HG03103 (cell line): ENCODE measurements around the gene MLXIP.

Experiments
- ATAC-seq: cut with Tn5 transposase; IDR thresholded peaks from one replicate; pipeline ENCODE4 v1.9.1; 2021; ENCODE audit warnings: low read depth; ENCODE audit not compliant: unreplicated experiment

Gene MLXIP

DNA sequence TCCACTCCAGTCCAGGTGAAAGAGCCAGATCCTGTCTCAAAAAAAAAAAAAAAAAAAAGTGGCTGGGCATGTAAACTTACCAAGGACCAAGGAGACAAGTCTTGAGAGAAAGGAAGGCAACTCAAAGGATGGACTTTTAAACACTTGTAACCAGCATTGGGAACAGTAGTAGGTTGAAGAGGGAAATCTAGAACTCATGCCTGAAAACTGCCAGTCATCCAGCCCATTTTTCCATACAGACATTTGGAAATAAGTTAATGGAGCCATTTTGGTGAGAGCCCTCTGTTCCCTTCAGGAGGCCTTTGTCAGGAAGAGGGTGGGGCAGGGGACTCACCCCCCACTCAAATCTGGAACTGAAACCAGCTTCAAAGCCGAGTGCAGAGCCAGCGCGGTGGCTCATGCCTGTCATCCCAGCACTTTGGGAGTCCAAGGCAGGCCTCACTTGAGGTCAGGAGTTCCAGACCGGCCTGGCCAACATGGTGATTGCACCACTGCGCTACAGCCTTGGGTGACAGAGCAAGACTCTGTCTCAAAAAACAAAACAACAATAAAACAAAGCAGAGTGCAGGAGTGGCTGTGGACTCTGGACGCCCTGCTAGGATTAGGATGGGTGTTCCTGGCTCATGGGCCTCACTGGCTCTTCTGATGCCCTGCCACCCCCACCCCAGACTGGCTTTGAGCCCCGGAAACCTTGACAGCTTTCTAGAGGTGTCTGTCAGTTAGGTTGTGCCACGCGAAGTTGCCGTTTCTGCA lies 1.6 kb upstream of the MLXIP start:
- no peak for ATAC-seq

GRCh38 chr12:122079033-122079531 lies 526 bp downstream of the MLXIP start:
- no peak for ATAC-seq

GRCh38 chr12:122079532-122080081 lies 1.1 kb downstream of the MLXIP start:
- ATAC-seq, result no peak

DNA sequence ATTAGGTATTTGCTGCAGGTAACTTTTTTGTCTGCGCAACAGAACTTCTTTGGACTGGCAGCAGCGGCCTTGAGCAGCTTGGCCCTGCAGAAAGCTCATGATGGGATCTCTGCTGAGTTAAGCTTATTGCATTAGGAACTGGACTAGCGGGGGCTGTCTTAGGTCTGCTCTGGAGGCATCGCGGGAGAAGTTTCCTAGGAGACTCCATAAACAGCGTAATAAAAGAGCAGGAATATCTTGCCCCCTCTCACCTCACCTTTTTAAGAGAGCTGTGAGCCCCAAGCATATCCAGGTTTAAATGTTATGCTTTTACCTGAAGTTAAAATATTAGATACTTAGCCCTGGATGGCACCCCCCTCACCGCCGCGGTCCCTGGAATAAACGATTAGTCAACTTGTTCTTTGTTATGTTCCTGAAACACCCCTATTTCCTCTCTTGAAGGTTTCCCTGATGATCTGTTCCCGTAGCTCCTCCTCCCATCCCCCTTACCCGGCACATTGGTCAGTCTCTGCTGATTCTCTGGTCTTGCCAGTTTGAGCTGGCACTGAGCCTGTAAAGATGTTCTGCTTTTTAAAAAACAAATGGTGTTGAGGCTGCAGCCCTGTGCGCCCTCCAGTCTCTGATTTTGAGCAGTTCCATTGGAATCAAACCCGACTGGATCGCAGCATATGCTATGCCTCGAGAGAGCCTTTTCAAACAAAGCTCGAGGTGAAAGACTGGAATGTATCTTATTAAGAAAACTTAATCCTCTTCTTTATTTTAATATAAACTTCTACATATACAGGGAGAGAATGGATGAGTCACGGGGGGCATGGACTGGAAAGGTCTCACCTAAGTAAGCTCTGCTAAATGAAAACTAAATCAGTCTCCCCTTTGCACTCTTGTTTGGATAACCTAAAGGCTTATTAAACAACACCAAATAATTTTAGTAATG lies 1.9 kb downstream of the MLXIP start:
- ATAC-seq, result no peak

GRCh38 chr12:122081083-122081696 lies 2.6 kb downstream of the MLXIP start:
- no peak for ATAC-seq

GRCh38 chr12:122081697-122082221 lies 3.2 kb downstream of the MLXIP start:
- no peak for ATAC-seq

DNA sequence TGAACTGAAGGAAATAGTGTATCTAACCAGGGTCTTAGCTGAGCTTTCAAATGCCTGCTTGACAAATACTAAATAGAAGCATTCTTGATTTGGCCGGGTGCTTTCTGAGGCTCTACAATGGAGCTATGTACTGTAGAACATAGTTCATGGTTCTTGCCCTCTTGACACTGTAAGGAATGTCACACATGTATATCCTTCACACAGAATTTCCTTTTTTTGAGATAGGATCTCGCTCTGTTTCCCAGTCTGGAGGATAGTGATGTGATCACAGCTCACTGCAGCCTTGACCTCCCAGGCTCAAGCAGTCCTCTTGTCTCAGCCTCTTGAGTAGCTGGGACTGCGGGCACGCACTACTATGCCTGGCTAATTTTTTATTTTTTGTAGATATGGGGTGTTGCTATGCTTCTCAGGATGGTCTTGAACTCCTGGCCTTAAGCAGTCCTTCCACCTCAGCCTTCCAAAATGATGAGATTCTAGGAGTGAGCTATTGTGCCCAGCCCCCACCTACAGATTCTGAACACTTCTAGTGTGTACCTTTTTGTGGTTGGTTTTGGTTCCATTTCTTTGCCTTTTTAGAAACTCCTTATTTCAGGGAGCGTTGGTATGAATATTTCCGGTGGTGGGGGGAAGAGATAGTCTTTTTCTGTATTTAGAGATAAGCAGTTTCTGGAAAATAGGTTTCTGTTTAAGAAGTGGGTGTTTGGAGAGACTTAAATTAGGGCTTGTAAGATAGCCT lies 4.2 kb downstream of the MLXIP start:
- no peak for ATAC-seq

- no peak for ATAC-seq
Observed at GRCh38 chr12:122084857-122085405, 6.4 kb downstream of the MLXIP start.

DNA sequence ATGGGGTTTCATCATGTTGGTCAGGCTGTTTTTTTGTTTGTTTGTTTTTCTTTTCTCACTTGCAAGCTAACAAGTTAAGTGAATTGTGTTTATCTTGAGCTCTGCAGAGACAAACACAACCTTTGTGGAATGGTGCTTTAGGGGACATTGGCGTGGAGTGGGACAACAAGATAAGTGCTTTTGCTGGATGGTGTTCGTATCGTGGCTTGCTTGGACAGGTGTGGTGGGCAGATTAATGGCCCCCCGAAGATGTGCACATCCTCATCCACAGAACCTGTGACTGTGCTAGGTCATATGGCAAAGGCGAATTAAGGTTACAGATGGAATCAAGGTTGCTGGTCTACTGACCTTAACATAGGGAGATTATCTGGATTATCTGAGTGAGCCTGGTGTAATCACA lies 7.0 kb downstream of the MLXIP start:
- no peak for ATAC-seq

DNA sequence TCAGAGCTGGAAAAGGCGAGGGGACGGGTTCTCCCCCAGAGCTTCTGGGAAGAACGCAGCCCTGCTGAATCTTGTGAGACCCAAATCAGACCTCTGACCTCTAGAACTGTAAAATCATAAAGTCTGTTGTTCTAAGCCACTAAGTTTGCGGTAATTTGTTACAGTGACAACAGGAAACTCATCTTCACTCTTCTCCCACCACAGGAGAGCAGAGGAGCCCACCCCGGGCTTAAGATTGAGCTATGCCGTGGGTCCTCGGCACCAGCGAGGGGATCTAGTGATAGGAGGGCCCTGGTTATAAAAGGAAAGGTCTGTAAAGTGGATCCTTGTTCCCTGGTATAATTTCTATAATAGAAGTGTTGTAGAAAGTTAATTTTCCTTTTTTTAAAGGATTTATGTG lies 7.6 kb downstream of the MLXIP start:
- ATAC-seq, result no peak

DNA sequence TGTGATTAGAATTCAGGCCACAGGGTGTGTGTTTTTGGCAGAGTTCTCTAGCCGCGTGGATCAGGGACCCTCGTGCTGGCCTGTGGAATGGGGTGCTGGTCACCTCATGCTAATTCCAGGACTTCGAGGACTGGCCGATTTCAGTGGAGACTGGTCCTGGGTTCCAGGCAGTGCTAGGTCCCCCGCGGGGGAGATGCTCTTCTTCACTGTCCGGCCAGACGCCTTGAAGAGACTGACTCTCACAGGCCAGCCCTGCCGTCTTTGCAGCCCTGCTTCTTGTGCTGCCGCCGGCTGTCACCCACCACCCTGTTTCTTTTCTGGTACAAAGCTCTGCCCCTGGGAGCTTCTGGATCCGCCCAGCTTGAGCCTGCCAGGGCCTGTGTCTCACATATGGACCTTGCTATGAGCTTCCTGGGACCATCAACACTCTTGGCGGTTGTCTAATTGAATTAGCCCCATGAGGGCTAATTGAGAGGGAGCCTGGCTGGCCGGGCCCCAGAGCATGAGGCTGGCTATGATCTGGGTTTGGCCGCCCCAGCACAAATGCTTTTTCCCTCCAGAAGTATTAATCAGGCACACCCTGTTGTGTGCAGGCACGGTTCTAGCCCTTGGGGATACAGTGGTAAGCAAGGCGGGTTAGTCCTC lies 8.2 kb downstream of the MLXIP start:
- ATAC-seq, result no peak

- ATAC-seq, result no peak
Observed at GRCh38 chr12:122087431-122088178, 9.0 kb downstream of the MLXIP start.

DNA sequence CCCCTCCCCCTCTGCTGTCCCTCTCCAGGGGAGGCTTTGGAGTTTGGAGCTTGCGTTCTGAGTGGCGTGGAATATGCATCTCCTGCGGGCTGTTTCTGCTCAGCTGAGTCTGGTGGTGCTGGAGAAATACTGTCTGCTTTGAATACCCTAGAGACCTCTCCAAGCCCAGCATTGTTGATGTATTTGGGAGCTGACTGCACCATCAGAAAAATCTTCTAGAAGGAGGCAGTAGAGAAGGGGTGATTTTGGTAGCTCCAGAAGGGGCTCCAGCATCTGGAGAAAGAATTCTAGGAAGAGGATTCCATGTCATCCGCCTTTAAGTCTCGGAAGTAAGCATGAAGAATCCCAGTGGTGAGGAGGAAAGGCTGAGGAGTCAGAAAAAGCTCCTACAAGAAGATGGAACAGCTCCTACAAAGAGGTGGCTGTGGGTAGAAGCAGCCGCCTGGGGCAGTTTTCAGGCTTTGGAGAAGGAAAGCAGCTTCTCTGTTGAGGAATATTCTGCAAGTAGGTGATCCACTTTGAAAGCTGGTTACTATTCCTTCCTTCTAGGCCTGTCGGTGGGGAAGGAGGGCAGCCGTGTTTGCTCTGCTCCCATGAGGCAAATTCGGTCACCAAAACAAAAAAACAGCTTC lies 9.7 kb downstream of the MLXIP start:
- no peak for ATAC-seq

- ATAC-seq, result no peak
Observed at GRCh38 chr12:122089077-122089476, 10.5 kb downstream of the MLXIP start.

DNA sequence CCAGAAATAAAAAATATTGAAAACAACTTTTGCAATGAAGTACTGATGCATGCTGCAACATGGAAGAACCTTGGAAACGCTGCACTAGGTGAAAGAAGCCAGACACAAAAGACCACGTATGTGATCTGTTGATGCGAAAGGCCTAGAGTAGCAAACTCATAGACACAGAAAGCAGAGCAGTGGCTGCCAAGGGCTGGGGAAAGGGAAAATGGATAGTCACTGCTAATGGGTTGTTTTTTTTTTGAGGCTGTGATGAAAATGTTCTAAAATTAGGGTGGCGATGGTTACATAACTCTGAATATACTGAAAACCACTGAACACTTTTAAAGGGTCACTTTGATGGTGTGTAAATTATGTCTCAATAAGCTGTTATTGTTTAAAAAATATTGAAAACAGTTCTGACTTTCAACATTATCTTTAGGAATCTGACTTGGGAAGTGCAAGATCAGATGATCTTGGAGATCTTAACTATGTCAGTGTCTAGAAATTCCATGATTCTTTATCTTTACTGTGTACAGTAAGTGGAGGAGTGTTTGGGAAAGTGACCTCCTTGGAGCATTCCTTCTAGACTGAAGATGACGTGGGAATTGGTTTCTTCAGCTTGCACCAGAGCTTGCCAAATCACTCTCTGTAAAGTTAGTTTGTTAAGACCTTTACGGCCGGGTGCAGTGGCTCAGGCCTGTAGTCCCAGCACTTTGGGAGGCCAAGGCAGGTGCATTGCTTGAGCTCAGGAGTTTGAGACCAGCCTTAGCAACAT lies 12.4 kb downstream of the MLXIP start:
- no peak for ATAC-seq

GRCh38 chr12:122093098-122093883 lies 14.7 kb downstream of the MLXIP start:
- no peak for ATAC-seq
